ENCODE data around the gene SPSB4. TPM values are rescaled to one million over a fixed set of nuclear protein-coding genes. Genes with fewer than 3 reads are reported as not detected.

Gene SPSB4
- total and polyA plus RNA-seq, 9 of the 15 experiments (the other 6 are each of a cell fraction or from before 2014, with no cell fraction given), result not detected

DNA sequence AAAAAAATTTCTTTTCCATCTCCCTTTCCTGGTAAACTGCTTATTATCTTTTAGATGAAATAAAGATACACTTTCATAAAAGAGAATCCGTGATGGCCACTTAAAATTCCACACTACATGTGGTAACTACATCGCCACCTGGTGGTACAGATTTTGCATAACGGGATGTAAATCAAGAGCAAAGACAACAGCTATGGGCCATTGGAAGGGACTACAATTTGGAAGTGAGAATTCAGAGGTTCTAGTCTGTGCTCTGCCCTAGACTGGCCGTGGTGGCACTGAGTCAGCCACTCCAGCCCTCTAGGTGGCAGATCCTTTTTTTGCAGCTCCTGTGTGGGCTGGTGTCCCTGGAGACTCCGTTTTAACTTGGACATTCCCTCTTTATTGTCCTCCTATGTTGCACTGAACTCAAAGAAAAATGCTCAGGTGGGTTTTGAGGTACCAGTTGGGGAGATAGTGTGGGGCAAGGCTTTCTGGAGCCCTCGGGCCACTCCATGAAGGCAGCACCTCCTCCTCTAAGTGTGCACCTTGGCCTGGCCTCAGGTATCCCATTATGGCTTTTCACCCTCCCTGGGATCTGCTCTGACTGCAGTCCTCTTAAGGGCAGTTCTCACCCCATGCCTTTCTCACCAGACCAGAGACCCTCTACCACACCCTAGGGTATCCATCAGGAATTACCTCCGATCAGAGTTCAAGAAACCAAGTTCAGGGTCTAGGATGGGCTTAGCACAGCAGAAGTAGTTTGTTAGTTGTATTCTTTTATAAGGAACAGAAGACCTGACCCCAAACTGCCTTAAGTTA, 54.9 kb downstream of the SPSB4 start:
- in situ Hi-C loops (cut with MboI) (loop anchor here (5.0 to 10.0 kb wide), 3 partner anchors 86 to 191 kb away; no protein-coding TSS in a partner anchor), intact Hi-C loops (cut with micrococcal nuclease) (loop anchor here (1.0 to 10.0 kb wide), 5 partner anchors 59 to 209 kb away; no protein-coding TSS in a partner anchor)
- Histone ChIP-seq H3K9me3 (replicated peaks; ENCODE audit: control insufficient read depth, insufficient read depth, low read depth, low read length) (no peaks in the 10 kb centered on the region), H3K9ac (ENCODE audit: insufficient read depth in 1 of 2, low read depth in 2 of 2, low read length in 2 of 2) (no peak overlapping the region), H4K20me1 (replicated peaks; ENCODE audit: control insufficient read depth, insufficient read depth, low read length) (0 out of 2 replicates have a peak, but pooled peaks cover 3% of the 10 kb centered on the region), H3K4me3 (no peak overlapping the region), H2AFZ (ENCODE audit: low read depth, low read length) (no peak overlapping the region), H3K4me2 (ENCODE audit: insufficient read depth, low read length) (no peak overlapping the region), H3K27me3 (ENCODE audit: control insufficient read depth in 2 of 2, insufficient read depth in 2 of 2, low read length in 2 of 2) (peaks cover 9 to 42% of the 10 kb centered on the region in 2 experiments; a peak in 4 of 5 replicates), H3K79me2 (ENCODE audit: control insufficient read depth, insufficient read depth, low read length) (no peaks in the 10 kb centered on the region), H3K27ac (ENCODE audit: extremely low read depth, low read depth, low read length) (no peak overlapping the region), H3K4me1 (replicated peaks in 1 of 2; ENCODE audit: control insufficient read depth in 2 of 2, insufficient read depth in 2 of 2, low read length in 2 of 2) (no peaks in the 10 kb centered on the region), H3K9me1 (ENCODE audit: control insufficient read depth, insufficient read depth, low read length) (no peaks in the 10 kb centered on the region), H3K36me3 (ENCODE audit: control insufficient read depth, insufficient read depth, low read length) (no peaks in the 10 kb centered on the region)
- WGBS (ENCODE audit: insufficient coverage, low coverage, missing lambda C conversion rate), result under 1% methylated on average over 7 of the region's 7 CpGs
- ChIA-PET CTCF (ENCODE audit: low intra/inter-chr PET ratio) (interaction anchor here (0.7 to 2.5 kb wide), 4 partner anchors 20 to 208 kb away, joined by 3 to 13 read pairs (median 10); no protein-coding TSS in a partner anchor), POLR2A (interaction anchor here (1.0 to 1.1 kb wide), 2 partner anchors 10 to 19 kb away, joined by 3 read pairs; no protein-coding TSS in a partner anchor)
- FAIRE-seq, result peak; percentile 84
- peak; percentile 54 to 77 (median 58) for DNase-seq (ENCODE audit: extremely low read depth in 1 of 4, low spot score in 3 of 4)
- no TSS peak for BruUV-seq (replicated peaks)
- ATAC-seq, result peak; percentile 83
- TF ChIP-seq ZNF584 (CRISPR knock-in tag; IDR thresholded peaks at IDR 0.05; ENCODE audit: low read depth), result no peak
- peak; percentile 60 for TF ChIP-seq MEIS2 (IDR thresholded peaks at IDR 0.05; ENCODE audit: partially characterized antibody)
- TF ChIP-seq, protein P1, sequence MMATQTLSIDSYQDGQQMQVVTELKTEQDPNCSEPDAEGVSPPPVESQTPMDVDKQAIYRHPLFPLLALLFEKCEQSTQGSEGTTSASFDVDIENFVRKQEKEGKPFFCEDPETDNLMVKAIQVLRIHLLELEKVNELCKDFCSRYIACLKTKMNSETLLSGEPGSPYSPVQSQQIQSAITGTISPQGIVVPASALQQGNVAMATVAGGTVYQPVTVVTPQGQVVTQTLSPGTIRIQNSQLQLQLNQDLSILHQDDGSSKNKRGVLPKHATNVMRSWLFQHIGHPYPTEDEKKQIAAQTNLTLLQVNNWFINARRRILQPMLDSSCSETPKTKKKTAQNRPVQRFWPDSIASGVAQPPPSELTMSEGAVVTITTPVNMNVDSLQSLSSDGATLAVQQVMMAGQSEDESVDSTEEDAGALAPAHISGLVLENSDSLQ (IDR thresholded peaks at IDR 0.05), result peak; percentile 62
- peak; percentile 60; the same call in 1 of the 2 replicates for TF ChIP-seq SMC3 (conservative IDR thresholded peaks at IDR 0.05; ENCODE audit: insufficient read depth, low read depth, low read length)
- TF ChIP-seq RAD21 (CRISPR knock-in tag; conservative IDR thresholded peaks at IDR 0.05 in 1 of 2, IDR thresholded peaks at IDR 0.05 in 1 of 2), result peak; percentile 68 to 83
- TF ChIP-seq, protein P2, sequence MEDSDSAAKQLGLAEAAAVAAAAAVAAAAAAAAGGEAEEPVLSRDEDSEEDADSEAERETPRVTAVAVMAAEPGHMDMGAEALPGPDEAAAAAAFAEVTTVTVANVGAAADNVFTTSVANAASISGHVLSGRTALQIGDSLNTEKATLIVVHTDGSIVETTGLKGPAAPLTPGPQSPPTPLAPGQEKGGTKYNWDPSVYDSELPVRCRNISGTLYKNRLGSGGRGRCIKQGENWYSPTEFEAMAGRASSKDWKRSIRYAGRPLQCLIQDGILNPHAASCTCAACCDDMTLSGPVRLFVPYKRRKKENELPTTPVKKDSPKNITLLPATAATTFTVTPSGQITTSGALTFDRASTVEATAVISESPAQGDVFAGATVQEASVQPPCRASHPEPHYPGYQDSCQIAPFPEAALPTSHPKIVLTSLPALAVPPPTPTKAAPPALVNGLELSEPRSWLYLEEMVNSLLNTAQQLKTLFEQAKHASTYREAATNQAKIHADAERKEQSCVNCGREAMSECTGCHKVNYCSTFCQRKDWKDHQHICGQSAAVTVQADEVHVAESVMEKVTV (CRISPR knock-in tag; IDR thresholded peaks at IDR 0.05), result peak; percentile 57
- TF ChIP-seq, protein P3, sequence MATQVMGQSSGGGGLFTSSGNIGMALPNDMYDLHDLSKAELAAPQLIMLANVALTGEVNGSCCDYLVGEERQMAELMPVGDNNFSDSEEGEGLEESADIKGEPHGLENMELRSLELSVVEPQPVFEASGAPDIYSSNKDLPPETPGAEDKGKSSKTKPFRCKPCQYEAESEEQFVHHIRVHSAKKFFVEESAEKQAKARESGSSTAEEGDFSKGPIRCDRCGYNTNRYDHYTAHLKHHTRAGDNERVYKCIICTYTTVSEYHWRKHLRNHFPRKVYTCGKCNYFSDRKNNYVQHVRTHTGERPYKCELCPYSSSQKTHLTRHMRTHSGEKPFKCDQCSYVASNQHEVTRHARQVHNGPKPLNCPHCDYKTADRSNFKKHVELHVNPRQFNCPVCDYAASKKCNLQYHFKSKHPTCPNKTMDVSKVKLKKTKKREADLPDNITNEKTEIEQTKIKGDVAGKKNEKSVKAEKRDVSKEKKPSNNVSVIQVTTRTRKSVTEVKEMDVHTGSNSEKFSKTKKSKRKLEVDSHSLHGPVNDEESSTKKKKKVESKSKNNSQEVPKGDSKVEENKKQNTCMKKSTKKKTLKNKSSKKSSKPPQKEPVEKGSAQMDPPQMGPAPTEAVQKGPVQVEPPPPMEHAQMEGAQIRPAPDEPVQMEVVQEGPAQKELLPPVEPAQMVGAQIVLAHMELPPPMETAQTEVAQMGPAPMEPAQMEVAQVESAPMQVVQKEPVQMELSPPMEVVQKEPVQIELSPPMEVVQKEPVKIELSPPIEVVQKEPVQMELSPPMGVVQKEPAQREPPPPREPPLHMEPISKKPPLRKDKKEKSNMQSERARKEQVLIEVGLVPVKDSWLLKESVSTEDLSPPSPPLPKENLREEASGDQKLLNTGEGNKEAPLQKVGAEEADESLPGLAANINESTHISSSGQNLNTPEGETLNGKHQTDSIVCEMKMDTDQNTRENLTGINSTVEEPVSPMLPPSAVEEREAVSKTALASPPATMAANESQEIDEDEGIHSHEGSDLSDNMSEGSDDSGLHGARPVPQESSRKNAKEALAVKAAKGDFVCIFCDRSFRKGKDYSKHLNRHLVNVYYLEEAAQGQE (IDR thresholded peaks at IDR 0.05; ENCODE audit: borderline replicate concordance), result peak; percentile 60; the same call in 1 of the 2 replicates
- TF ChIP-seq, protein P3 (CRISPR knock-in tag; IDR thresholded peaks at IDR 0.05; ENCODE audit: low read depth), result no peak
